GM19099 (cell line): Measurements from ENCODE around the gene NET1.

Experiments
- POLR2A ChIP-seq: IDR thresholded peaks from 3 replicates; pipeline ENCODE4 v1.6.1; 2011; ENCODE audit warnings: low read depth; ENCODE audit not compliant: insufficient read length; ENCODE audit errors: extremely low read depth

Gene NET1

GRCh38 chr10:5449227-5449626 lies 36.9 kb downstream of the NET1 start:
- no peak for TF ChIP-seq POLR2A

GRCh38 chr10:5449823-5450222 lies 37.5 kb downstream of the NET1 start:
- TF ChIP-seq POLR2A, result no peak

GRCh38 chr10:5450605-5451384 lies 38.4 kb downstream of the NET1 start:
- TF ChIP-seq POLR2A, result no peak

GRCh38 chr10:5453749-5454489 lies 41.6 kb downstream of the NET1 start:
- no peak for TF ChIP-seq POLR2A

GRCh38 chr10:5456563-5456962 lies 44.2 kb downstream of the NET1 start:
- TF ChIP-seq POLR2A, result no peak

- no peak for TF ChIP-seq POLR2A
These were observed 45.4 kb downstream of the NET1 start for GRCh38 chr10:5457741-5458140.

- no peak for TF ChIP-seq POLR2A
These were observed 46.1 kb downstream of the NET1 start for GRCh38 chr10:5458425-5458824.

GRCh38 chr10:5458949-5459747 lies 46.8 kb downstream of the NET1 start:
- no peak for TF ChIP-seq POLR2A

- TF ChIP-seq POLR2A, result no peak
These were observed 48.3 kb downstream of the NET1 start for GRCh38 chr10:5460468-5461202.

GRCh38 chr10:5461203-5461588 lies 48.8 kb downstream of the NET1 start:
- no peak for TF ChIP-seq POLR2A

GRCh38 chr10:5461914-5462840 lies 49.8 kb downstream of the NET1 start:
- TF ChIP-seq POLR2A, result no peak

GRCh38 chr10:5462841-5463293 lies 50.5 kb downstream of the NET1 start:
- no peak for TF ChIP-seq POLR2A

GRCh38 chr10:5464546-5464945 lies 52.2 kb downstream of the NET1 start:
- no peak for TF ChIP-seq POLR2A
